ENCODE measurements around the gene PARD6B. TPM values are rescaled to one million over a fixed set of nuclear protein-coding genes. Genes with fewer than 3 reads are reported as not detected.

PARD6B gene
- polyA plus RNA-seq, 1 donor, result 0.38 TPM

DNA sequence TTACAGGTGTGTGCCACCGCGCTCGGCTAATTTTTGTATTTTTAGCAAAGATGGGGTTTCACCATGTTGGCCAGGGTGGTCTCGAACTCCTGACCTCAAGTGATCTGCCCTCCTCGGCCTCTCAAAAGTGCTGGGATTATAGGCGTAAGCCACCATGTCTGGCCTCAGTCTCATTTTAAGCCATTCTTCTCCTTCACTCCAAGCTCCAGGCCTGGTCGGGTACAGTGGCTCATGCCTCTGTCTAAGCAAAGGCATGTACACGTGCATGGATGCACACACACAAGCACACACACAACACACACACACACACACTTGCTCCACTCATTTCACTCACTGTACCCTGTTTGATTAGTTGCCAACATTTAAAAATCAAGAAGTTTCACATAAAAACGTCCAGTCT lies 7.7 kb upstream of the PARD6B start:
- no peak for DNase-seq (ENCODE audit: low read depth)

DNA sequence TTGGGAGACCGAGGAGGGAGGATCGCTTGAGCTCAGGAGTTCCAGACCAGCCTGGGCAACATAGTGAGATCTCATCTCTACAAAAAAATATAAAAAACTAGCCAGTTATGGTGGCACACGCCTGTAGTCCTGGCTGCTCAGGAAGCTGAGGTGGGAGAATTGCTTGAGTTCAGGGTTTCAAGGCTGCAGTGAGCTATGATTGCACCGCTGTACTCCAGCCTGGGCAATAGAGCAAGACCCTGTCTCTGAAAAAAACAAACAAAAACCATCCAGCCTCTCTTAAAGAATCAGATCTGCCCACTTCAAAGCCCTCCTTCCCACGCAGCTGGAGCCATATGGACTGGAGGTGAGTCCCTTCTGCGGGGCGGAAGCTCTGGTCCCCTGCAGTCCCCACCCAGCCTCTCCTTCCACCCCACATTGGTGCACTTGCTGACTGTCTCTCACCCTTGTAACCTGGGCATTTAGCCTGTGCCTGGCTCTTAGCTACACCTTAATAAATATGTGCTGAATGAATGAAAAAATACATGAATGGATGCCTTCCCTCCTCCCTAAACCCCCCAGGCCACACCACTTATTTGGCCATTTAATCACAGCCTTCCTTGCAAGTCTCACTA lies 7.2 kb upstream of the PARD6B start:
- DNase-seq (ENCODE audit: low read depth), result no peak

DNA sequence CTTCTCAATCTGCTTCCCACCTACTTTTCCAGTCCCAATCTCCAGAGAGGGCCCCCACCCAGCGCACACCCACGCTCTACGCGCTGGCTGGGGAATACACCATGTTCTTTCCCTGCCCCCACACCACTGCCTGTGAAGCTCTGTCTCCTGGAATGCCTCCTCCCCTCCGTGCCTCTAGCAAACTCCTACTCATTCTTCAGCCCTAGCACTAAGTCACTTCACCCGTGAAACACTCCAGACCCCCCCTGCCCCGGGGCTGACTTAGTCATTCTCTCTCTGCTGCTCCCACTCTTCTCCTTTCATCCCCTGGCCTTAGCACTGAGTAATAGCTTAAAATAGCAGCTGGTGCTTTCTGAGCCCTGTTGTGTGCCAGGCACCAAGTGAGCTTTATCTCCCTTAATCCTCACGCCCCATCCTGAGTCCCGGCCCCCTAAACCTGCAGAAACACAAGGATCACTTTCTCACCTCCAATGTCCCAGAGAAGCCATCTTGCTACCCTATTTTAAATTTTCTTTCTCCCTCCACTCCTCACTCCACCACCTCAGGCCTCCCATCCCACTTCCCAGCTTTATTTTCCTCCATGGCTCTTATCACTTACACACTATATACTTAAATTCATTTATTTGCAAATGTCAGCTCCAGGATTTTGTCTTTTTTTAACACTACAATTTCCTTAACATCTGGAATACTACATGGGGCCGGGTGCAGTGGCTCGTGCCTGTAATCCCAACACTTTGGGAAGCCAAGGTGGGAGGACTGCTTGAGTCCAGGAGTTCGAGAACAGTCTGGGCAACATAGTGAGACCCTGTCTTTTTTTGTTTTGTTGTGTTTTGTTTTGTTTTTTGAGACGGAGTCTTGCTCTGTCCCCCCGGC lies 6.3 kb upstream of the PARD6B start:
- no peak for DNase-seq (ENCODE audit: low read depth)

DNA sequence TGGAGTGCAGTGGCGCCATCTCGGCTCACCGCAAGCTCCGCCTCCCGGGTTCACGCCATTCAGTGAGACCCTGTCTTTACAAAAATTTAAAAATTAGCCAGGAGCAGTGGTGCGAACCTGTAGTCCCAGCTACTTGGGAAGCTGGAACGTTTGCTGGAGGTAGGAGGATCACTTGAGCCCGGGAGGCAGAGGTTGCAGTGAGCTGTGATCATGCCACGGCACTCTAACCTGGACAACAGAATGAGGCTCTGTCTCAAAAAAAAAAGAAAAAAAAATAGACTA lies 5.7 kb upstream of the PARD6B start:
- no peak for DNase-seq (ENCODE audit: low read depth)

DNA sequence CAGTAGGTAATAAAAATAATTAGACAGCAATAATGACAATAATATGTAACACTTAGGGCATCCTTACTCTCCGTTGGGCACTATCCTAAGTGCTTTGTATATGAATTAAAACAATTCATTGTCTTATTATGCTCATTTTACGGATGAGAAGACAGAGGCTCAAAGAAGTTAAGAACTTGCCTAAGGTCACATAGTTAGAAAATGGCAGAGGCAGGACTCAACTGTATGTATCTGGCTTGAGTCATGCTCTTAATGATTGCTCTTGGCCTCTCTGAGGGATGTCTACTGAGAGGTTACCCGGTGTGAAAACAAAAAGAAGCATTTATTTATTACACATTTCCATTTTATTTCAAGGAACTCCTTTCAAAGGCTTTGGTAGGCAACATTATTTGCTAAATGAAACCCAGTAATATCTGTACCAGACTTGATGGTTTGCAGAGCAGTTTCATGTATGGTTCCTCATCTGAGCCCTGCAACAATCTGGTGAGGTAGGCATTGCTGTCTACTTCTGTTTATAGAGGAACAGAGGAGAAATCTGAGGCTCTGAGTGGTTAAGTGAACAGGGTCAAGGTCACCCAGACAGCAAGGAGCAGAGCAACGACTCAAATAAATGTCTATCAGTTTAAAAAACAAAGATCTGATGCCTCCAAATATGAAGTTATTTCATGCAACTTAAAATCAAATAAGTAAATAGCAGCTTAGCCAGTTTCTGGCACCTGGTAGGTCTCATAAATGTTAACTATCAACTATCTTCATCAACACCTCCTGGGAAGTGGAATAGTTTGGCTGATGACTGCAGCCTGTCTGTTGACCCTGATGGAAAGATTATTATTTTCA lies 4.2 kb upstream of the PARD6B start:
- no peak for DNase-seq (ENCODE audit: low read depth)

DNA sequence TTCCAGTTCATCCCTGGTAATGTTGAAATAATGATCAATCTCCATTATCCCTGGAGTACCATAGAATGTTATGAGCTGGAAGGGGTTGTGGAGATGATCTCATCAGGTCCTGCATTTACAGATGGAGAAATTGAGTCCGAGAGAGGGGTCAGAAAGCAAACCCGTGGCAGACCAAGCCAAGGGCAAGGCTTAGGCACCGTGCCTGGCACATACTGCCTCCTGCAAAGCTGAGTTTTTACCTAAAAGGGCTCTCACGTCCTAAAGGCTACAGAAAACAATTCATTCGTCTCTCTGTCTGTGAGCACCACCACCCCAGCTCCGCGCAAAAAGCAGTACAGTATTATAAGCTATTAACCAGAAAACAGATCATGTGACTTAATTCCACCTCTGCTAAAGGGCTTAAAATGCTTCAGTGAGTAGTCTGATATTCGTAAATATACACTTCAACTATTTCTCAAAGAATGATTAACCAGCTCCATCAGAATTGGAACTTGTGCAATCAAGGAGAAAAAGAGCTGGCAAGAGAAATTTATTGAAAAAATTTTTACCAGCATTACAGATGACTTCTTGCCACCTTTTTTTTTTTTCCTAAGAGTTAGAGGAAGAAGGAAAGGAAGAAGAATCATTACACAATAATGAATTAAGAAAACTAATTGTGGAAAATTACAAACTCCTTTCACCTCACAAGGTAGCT lies 3.4 kb upstream of the PARD6B start:
- DNase-seq (ENCODE audit: low read depth), result peak; percentile 75

DNA sequence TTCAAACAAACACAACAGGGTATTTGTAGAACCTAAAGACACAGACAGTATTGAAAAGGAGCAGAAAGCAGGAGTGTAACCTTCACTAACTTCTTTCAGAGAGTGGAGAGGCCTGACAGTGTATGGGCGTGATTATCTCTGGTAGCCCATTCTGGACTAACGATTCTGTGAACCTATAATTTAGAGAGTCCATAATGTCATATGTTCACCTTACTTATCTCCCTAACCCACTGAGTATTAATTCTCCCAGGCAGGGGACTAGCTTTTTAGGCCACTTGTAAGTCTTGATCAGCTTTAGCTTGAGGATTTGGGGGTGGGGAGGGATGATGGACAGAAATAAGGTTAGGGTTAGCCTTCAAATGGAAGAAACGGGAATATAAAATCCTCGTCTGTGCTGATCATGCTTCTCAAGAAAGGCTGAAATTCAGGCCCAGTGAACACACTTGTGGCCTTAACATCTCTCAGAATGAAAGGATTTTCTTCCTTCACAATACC lies 2.8 kb upstream of the PARD6B start:
- no peak for DNase-seq (ENCODE audit: low read depth)

DNA sequence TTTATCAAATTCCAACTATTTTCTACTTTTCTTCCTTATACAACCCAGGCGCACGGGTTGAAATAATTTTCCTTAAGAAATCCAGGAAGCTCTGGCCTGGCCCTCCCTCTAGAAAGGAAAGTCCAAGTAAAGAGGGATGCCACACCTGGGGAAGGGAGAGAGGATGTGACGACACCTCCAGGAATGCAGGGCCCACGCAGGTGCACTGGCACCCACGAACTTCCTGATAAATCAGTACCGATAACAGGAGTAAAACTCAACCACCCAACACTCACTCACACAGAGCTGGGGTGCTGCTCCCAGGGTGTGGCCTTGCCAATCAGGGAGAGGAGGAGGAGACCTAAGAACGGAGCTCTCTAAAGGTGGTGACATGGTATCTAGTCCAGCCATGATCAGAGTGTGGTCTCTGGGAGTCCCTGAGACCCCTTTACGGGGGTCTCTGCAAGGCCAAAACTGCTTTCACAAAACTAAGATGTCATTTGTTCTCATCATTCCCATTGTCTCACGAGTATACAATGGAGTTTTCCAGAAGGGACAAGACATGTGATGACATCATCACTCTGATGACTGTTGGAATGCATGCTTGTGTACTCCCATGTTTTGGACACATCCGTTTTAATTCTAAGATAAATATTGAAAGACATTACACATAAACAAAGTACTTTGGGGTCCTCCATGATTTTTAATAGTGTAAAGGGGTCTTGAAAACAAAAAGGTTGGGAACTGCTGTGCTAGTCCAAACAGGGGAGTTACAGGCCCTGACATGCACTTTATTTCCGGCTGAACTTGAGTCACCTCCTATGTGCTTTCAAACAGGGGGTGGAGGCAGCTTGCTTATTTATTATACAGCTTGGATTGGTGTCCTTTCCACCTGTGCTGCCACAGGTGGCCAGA lies 2.2 kb upstream of the PARD6B start:
- no peak for DNase-seq (ENCODE audit: low read depth)

DNA sequence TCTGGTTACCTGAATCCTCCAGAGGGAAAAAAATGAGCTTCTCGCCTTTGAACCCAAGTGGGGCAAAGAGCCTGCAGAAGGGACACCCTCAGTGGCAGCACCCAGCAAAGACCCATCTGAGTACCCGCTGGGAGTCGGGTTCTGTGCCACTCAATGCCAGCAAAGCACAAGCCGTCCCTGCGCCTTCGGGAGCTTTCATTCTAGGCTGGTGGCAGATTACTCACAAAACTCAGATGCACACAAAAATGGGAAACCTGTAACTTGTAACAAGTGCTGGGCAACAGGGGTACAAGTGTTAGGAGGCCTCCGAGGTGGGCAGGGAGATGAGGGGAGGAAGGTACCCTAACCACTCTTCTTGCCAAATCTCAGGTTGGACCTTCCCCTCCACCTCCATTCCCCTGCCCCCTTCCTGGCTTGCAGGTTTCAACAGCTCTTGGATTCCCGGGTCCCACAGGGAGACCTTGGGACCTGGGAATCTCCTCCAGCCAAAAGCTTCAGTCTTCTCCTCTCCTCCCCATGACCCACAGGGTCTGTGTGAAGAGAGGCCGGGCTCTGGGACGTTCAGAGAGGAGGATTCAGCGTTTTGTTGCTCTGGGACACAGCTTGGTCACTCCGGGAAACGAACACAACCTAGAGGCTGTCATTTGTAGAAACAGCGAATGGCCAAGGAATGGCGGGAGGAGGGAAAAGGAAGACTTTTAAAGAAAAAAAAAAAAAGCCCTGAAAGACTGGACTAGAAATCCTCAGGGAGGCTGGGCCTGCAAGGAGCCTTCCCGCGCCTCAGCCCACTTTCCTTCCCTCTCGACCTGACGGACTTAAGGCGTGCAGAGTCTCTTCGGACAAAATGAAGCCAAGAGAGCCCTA lies 1.2 kb upstream of the PARD6B start:
- no peak for DNase-seq (ENCODE audit: low read depth)

DNA sequence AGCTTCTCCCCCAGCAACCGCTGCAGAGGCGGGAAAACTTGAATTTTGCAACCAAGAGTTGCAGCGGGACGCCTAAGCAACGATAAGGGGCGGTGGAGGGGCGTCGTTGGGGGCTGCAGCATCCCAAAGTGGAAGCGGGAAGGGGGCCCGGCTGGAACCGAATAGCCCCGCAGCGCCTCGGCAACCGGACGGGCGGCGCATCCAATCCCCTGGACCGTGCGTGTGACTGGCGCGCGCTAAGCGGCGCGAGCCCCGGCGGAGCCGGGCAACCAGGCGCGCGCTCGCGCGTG lies 670 bp upstream of the PARD6B start:
- DNase-seq (ENCODE audit: low read depth), result no peak

DNA sequence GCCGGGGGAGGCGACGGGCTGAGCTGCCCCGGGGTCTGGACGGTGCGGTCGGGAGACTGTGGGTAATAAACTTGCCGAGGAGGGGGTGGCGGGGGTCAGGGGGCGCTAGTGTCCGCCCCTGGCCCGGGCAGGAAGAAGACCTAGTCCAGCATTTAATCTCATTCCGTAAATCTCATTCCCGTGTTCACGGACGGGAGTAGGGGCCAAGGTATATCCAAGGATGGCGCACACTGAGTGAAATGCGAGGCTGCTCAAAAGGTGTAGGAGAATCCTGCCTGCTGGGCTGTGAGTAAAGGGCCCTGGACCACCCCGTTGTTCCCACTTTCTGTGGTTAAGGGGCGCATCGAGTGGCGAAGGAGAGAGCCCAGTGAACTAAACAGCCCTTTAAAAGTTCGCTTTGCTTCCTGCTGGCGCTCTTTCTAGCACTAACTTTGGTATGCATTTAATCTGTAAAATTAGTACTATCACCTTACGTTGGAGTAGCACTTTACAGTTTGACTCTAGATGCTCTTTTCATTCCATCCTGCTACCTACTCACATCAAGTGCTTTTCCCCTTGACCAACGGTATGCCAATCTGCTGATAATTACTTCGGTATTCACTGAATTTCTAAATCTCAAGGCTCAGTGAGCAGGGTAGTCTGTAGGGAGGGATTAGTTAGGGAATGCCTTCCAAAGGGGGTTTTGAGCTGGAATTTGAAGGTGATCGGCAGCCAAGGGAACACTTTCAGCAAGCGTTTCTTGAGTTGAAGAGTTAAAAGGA lies 730 bp downstream of the PARD6B start:
- no peak for DNase-seq (ENCODE audit: low read depth)

DNA sequence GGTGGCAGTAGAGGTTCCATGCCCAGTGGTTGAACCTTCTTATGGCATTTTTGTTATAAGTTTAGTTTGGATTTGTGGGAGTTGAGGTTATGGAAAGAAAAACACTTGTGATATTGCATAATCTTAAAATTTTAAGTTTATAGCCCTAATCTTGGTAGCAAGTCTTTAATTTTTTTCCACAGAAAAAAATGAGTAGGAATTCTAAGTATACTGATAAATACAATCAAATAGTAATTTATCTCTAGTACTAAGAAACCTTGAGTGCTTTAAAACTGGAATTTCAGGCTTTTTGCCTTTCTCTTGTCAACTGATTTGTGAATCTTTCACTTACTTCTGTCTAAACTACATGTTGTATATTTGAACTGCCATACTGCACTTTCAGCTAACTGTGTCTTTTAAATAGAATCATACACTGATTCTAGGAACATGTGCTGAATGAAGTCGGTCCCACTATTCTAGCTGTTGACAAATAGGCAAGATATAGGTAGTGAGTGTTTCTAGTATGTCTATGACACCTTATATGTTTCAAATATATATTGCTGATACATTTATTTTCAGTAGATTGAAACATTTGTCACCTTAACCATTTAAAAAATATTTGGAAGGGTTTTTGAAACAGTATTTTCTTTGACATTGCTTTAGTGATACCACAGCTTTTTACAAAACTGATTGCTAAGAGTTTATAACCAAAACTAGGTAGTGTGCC lies 2.4 kb downstream of the PARD6B start:
- DNase-seq (ENCODE audit: low read depth), result no peak

DNA sequence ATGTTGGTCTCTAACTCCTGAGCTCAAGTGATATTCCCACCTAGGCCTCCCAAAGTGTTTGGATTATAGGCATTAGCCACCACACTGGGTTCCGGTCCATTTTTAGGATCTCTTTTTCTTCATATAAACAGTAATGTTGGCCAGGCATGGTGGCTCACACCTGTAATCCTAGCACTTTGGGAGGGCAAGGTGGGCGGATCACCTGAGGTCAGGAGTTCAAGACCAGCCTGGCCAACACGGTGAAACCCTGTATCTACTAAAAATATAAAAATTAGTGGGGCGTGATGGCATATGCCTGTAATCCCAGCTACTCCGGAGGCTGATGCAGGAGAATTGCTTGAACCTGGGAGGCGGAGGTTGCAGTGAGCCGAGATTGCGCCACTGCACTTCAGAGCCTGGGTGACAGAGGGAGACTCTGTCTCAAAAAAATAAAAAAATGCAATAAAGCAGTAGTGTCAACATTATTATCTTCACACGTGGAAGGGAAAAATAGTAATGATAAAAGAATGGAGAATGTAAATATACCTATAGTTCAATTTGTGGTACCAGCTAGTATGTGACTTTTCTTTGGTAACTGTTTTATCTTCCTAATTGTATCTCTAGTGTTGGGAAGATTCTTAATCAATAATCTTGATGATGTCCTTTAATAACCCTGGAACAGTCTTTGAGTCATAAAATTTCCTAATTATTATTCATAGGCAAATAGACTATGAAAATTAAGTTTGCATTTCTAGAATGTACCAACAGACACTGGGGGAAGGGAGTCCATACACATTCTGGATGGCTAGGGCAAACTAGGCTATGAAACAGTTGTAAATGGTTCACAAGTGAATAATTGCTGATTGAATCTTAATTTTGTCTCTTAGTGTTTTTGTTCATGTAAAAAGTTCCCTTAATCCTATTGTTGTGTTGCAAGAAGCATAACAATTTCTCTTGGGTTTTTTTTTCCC lies 3.6 kb downstream of the PARD6B start:
- DNase-seq (ENCODE audit: low read depth), result no peak

DNA sequence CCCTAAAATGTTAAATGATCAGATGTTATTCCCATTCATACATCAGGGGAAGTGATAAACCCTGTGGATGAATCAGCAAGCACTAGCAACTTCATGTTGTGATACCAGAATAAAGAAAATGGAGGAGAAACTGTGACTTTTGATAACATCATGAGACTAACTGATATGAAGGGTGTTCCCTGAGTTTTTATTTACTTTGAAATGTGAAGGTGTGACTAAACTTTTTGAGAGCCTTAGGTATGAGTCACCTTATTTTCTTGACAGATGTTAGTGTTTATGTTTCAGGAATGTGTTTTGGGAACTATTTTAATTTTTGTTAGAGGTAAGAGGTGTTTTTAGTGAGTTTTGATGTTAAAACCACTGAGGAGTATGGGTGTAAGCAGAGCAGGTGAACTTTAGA lies 4.4 kb downstream of the PARD6B start:
- DNase-seq (ENCODE audit: low read depth), result no peak

DNA sequence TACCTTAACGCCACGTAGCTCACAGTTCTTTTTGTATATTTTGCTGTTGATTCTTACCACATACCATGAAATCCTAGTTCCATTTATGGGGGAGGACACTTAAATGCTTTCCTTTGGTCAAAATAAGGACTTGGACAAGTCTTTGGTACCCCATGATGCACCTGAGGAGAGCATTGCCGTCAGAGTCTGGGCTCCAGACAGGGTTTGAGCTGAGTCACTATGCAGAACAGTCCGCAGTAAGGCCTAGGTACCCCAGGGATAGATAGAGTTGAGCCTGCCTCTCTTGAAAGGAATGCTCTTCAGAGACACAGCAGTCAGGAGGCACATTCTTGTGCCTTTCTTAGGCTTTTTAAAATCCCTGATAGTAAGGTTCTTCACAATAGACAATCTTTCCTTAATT lies 6.0 kb downstream of the PARD6B start:
- no peak for DNase-seq (ENCODE audit: low read depth)

DNA sequence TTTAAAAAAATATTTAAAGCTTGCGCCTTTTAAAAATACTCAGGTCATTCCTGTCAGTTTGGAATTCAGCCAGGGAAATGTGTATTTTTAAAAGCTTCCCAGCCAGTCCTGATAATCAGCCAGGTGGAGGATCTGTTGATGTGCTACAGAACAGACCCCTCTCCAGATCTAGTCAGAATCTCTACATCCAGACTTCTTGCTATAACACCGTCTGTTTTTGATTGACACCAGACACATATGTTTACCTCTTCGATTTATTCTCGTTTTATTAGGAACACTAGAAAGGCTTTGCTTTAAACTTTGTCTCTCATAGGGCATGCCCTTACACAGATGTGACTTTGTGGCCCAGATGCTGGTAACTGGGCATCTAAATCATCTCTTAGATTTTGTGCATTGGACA lies 11.7 kb downstream of the PARD6B start:
- no peak for DNase-seq (ENCODE audit: low read depth)

DNA sequence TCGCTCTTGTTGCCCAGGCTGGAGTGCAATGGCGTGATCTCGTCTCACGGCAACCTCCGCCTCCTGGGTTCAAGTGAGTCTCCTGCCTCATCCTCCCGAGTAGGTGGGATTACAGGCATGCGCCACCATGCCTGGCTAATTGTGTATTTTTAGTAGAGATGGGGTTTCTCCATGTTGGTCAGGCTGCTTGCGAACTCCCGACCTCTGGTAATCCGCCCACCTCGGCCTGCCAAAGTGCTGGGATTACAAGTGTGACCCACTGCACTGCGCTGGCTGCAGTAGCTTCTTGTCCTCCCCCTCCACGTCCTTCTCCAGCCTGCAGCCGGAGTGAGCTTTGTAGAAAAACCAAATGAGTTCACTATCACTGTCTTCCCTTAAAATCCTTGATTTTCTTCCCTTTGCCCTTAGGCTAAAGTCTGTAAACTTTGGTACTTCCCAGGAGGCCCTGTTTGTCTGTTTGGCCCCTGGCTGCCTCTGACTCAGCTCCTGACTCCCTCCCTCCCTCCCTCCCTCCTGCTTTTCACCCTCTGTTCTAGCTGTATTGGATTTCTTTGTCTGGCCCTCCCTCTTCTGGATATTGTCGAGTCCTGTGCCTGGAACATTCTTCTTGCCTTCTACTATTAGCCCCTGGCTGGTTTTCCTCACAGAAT lies 12.9 kb downstream of the PARD6B start:
- no peak for DNase-seq (ENCODE audit: low read depth)

All from forelimb muscle (tissue), 1 donor.